CD4-positive, alpha-beta T cell treated with Interleukin-2 at 100 ng/mL for 4 hours (primary cell): ENCODE results near the gene CAPN5.

Experiments used
- DNase-seq: peaks from one replicate; pipeline ENCODE4 v3.0.0-alpha.2; 2020; ENCODE audit warnings: low spot score

Gene CAPN5

DNA sequence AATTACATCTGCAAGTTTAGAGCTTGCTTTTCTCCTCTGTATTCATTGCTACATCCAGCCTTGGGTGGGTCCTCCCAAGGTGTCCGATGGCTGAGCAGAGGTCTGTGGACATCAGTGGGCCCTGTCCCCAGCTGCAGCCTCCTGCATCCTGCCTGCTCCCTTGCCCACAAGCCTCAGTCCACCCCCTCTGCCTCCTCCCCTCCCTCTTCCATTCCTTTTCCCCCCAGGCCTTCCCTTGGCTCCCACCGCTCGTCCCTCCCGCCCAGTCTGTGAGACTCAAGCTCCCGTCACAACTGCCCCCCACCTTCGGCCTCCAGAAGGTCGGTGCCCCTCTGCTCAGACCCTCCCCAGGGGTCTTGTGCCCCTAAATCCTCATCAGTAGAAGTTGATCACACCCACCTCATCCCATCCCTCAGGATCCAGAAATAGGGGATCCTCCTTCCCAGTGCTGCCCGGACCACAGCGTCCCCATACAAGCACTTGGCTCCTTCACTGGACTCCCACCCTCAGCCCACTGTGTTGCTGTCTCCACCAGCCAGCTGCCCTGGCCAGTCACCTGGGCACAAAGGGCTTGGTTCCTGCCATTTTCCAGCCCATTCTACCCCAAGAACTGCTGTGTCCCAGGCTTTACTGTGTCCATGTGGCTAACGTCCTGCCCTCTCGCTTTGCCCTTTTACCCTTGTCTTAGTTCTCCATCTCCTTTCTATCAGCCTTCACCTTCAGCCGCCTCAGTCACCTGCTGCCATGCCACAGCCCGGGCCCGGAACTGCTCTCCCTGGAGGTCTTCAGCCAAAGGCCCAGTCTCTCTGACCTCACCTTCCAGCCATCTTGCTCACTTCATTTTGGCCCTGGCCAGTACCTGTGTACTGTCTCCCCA is 33.6 kb downstream of the CAPN5 start:
- DNase-seq = no peak

DNA sequence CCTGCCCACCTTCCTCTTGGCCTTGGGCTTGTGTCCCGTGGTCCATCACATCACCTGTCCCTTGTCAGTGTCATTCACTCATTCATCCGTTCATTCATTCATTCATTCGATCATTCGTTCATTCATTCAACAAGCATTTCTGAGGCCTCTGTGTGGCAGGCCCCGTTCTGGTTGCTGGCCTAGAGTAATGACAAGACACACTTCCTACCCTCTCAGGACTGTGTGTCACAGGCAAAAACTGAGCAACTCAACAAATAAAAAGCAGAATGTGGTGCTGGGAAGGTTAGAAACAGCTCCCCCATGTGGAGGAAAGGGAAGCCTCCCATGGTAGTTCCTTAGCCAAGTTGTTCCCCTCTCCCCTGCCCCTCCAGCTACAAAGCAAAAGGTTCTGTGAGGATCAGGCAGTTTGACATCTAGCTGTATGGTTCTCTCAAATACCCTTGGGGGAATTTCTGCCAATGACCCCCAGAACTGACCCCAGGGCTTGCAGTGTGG is 34.3 kb downstream of the CAPN5 start:
- peak; percentile 6 for DNase-seq

DNA sequence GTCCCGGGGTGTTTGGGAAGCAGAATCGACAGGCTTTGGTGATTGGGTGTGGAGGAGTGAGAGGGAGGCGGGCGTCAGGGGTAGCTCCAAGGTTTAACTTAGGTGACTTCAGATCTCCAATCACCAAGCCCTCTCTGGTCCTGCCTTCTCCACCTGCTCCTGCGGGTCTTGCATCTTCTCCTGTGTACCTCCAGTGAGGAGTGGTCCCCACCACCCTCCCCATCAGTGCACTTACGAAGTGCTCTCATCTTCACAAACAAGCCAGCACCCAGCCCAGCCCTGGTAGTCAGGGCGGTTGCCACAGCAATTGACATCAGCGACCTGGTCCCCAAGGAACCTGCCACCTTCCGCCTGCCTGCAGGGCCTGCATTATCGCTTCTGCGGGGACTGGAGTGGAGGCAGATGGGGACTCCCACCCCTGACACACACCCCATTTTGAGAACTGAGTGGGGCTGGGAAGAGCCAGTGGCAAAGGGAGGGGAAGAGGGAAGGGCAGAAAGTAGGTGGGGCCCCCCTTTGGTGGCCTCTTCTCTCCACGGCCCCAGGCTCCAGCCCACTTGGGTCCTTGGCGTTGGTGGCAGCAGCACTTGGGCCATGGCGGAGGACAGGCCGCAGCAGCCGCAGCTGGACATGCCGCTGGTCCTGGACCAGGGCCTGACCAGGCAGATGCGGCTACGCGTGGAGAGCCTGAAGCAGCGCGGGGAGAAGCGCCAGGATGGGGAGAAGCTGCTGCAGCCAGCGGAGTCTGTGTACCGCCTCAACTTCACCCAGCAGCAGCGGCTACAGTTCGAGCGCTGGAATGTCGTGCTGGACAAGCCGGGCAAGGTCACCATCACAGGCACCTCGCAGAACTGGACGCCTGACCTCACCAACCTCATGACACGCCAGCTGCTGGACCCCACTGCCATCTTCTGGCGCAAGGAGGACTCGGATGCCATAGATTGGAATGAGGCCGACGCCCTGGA is 35.8 kb downstream of the CAPN5 start, which contains the start of gene OMP:
TSS of gene OMP (plus strand) at position 595 of the 965 bp plus-strand sequence. CDS start at position 595, 0 bp downstream.
- no peak for DNase-seq

- DNase-seq = no peak
Measured at GRCh38 chr11:77103319-77103718, 36.5 kb downstream of the CAPN5 start.

DNA sequence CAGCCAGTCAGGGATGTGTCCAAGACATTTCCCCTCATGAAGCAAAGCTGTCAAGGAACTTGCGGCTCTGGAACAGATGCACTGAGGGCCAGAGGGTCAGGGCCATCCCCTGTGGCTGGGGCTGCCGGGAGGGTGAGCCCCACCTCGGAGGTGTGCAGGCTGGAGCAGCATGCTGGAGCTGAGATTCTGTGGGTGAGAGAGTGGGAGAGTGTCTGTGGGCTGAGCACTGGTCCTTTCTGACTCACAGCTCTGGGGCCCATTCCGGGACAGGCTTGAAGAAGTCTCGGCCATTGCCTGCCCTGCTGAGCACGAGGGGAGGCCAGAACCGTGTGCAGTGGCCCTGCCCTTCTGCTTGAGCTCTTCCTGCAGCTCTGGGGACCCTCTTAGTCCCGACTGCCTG is 38.0 kb downstream of the CAPN5 start:
- no peak for DNase-seq

DNA sequence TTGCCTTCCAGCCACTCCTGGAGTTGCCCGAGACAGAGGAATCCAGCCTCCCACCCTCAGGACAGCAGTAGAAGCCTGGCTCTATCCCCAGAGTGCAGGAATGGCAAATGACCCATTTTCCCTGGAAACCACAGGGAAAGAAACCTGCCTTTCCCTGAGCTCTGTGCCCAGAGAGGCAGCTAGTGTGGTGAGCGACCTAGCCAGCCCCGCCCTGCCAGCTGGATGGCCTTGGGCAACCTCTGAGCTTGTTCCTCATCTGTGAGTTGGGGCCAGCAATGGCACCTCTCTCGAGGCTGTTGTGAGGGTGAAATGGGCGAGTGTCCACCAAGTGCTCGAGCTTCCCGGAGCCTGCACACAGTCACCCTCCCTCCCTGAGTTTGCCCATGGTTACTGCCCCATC is 39.5 kb downstream of the CAPN5 start:
- DNase-seq = no peak

DNA sequence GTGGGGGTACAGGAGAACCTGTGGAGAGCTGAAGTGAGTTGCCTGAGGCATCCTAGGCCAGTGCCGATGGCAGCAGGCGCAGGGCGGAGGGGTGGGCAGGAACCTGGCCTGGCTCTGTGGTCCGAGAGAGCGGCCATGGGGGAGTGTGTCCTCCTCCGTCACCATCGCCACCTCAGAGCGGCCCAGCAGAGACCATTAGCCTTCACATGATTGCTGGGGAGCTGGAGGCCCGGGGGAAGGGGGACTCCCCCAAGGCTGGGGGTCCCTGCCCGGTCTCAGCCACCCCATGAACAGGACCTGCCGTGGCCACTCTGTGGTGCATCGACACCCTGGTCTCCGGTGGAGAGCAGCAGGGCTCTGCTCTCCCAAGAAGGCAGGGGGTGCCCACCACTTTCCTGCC is 40.0 kb downstream of the CAPN5 start:
- no peak for DNase-seq

- no peak for DNase-seq
Measured at GRCh38 chr11:77107950-77108349, 41.2 kb downstream of the CAPN5 start.

GRCh38 chr11:77108436-77108835 is 41.7 kb downstream of the CAPN5 start:
- no peak for DNase-seq

DNA sequence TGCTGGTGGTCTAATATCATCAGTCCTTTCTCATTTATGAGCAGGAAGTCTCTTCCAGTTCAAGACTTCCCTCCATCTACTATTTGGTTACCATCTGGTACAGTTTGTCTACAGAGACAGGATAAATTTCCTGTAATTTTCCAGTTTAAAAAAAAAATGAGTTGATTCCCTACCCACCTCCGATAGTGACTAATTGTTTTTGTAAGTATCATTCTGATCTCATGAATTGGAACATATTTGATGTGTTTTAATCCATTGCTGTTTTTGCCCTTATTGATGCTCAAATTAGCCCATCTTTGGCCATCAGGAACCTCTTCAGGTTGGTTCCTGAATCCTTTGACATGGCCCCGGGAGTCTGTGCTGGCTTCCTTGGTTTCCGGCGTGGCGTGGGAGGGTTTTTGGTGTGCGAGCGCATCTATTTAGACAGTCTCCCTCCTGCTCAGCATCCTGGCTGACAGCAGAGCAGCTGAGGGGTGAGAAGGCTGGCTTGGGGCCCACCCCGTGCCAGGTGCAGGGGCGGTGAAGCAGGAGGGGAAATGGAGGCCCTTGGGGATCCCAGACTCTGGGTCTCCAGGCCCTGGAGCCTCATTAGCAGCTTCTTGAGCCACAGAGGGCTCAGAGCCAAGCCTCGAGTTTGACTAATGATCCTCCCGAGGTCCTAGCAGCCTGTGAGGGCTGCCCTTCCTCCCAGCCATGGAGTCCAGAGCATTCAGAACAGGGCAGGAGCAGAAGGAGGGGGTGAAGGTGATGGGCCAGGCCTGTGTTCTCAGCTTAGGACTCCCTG is 42.7 kb downstream of the CAPN5 start:
- no peak for DNase-seq

DNA sequence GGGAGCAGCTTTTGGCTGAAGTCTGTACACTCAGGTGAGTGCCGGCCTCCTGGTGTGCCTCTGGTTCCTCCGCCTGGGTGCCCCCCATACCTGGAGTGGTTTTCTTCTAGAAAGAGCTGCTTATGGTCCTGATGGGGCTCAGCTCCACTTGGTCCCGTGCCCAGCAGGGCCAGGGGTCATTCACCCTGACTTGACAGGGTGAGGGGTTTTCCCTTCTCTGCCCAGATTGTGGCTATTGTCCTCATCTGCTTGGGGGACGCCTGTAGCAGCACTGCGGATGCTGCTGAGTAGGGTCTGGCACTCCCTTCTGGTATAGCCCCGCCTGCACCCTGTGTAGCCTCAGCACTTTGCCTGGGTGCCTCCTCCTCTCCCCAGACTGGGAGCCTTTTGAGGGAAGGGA is 44.1 kb downstream of the CAPN5 start:
- no peak for DNase-seq

DNA sequence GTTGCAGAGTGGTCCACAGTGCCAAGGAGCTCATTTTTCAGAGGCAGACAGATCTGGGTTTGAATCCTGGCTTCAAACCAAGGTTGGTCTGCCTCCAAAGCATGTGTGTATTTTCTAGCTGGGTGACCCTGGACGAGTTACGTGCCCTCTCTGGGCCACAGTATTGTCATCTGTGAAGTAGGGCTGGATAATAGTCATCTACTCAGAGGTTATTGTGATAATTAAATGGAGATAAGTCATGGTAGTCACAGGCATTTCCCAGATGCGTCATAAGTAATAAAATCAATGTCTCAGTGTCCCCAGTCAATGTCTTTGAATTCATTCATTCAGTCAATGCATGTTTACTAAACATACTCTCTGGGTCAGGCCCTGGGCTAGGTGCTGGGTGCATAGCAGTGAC is 44.5 kb downstream of the CAPN5 start:
- DNase-seq = no peak

DNA sequence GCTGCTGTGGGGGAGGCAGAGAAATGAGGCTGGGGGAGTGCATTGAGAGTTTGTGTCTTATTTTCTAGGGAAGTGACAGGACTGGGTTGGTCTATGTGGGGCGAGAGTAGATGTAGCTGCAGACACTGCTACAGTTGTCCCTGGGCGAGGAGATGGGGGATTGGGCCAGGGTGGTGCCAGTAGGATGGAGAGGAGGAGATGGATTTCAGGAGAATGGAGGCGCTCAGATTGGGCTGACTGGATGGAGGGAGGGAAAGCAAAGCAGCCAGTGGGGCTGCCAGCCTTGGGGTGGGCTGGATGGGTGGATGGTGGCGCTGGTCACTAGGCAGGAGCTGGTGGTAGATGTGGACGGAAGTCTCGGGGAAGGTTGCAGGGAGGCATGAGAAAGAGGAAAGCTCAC is 45.2 kb downstream of the CAPN5 start:
- DNase-seq = no peak

DNA sequence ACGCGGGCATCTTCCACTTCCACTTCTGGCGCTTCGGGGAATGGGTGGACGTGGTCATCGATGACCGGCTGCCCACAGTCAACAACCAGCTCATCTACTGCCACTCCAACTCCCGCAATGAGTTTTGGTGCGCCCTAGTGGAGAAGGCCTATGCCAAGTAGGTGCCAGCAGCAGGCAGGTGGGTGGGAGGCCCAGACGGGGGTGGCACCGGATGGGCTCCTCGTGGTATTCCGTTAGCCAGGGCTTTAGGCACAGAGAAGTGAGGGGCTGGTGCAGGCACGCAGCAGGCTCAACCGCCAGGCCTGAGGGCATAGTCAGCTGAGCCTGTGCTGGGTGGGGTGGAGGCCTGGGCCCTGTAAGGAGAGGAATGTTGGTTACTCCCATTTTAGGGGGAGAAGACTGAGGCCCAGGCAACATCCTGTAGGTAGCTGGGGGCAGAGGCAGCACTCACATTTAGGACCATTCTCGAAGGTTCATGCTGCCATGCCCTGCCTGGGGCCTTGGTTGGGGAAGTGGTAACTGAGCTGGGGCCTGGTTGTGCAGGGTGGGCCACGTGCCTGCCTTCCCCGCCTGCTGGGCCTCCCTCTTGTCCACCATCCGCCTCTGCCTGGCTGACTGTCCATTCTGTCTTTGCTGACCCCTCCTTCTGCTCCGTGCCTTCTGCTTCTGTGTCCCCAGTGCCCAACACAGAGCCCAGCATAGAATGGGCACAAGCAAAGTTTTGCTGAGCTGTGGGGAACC is 46.0 kb downstream of the CAPN5 start:
- no peak for DNase-seq

DNA sequence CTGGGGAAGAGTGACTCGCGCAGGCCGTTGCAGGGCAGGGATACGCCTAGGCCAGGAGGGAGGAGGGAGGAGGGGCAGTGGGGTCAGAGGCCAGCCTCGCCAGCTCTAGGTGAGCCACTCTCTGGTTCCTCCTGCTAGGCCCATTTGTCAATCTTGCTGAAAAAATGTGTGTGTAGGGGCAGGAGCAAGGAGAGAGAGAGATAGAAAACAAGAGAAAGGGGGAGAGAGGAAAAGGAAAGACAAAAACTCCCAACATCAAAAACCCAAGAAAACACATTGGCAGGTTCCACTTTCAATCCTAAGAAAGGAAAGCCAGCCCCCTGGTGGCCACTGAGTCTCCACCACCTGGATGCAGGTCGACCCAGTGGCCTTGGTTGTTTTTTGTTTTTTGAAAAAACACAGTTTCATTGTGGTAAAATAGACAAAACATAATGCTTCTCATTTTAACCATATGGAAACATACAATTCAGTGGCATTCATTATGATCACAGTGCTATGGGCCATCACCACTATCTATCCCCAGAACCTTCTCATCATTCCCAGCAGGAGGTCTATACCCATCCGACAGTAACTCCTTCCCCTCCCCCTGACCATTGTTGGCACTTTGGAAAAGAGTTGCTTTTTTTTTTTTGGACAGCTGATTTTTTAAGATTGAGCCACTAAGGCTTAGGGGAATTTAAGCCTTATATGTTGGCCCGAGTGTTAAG is 46.8 kb downstream of the CAPN5 start:
- DNase-seq = no peak

DNA sequence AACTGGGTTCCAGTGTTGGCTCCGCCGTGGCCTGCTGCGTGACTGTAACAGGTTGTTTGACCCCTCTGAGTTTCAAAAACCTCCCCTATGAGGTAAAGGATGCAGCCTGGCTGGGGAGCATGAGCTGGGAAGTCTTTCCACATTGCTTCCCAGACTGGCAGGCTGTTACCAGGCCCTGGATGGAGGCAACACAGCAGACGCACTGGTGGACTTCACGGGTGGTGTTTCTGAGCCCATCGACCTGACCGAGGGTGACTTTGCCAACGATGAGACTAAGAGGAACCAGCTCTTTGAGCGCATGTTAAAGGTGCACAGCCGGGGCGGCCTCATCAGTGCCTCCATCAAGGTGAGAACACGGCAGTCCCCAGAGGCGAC is 47.3 kb downstream of the CAPN5 start:
- no peak for DNase-seq

- DNase-seq = no peak
Measured at GRCh38 chr11:77115181-77115611, 48.4 kb downstream of the CAPN5 start.

DNA sequence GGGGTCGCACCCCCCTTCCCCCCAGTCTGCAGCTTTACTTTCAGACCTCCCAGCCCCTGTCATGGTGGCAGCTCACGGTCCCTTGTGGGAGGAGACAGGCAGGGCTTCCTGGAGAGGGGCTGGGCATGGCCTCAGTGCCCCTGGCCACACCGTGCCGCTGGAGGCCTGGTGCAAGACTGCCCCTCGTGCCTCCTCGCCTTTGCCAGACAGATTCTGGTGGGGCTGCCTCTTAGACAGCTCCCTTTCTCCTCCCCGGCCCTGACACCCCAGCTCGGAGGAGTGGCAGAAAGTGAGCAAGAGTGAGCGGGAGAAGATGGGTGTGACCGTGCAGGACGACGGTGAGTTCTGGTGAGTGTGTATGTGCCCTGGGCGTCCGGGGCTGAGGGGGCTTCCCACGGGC is 49.2 kb downstream of the CAPN5 start:
- no peak for DNase-seq

GRCh38 chr11:77117492-77117891 is 50.7 kb downstream of the CAPN5 start:
- no peak for DNase-seq

DNA sequence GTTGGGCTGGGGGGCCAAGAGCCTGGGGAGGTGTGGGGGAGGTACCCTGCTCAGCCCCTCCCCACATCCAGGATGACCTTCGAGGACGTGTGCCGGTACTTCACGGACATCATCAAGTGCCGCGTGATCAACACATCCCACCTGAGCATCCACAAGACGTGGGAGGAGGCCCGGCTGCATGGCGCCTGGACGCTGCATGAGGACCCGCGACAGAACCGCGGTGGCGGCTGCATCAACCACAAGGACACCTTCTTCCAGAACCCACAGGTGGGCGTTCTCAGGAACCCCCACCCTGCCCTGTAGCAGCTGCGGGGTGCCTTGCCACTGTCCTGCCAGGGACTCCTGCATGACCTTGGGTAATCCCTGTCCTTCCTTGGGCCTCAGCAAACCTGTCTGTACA is 51.3 kb downstream of the CAPN5 start:
- no peak for DNase-seq

DNA sequence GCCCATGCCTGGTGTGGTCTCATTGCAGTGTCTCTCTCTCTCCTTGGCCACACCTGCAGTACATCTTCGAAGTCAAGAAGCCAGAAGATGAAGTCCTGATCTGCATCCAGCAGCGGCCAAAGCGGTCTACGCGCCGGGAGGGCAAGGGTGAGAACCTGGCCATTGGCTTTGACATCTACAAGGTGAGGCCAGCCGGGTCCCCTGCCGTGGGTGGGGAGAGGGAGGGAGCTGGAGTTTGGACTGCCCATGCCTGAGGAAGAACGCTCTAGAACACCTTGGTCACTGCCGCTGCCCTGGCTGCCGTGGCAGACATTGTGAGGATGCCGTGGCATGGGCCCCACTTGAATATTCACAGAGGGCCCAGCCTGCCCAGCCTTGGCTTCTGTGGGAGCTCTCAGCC is 52.2 kb downstream of the CAPN5 start:
- DNase-seq = no peak
